Measurements from ENCODE around the gene EMC10.
"Not testable (repeated sequence)": the region's sequence is repeated elsewhere in the genome, so short reads cannot be mapped to it uniquely, and the experiment has no call there.

The EMC10 gene

DNA sequence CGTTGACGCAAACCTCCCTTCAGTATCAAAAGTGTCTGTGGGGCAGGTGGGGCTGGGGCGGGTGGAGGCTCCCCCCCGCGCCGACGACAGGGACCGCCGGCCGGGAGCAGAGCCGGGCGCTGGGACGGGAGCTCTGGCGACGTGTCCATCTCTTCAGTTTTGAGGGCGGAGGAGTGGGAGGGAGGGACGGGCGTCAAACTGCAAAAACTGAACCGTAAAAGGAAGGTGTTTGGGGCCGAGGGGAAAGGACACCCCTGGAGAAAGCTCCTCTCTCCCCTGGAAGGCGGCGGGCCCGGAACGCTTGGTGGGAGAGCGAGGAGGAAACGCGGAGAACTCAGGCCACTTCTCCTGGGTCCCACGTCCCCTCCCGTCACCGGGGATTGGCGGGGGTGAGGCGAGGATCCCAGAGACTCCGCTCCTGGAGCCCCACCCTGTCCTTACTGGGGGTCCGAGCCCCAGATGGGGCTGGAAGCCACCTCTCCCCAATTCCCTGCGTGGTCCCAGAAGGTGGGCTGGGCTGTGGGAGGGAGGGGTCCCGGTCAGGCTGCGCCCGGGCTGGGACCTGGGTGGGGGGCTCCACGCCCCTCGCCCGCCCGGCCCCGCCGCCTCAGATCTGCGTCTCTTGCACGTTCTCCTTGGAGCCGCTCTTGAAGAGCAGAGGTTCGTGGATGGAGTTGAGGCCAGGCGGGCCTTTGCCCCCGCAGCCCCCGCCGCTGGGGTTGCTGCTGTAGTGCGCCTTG lies 40.8 kb downstream of the EMC10 start:
- no peak for DNase-seq

DNA sequence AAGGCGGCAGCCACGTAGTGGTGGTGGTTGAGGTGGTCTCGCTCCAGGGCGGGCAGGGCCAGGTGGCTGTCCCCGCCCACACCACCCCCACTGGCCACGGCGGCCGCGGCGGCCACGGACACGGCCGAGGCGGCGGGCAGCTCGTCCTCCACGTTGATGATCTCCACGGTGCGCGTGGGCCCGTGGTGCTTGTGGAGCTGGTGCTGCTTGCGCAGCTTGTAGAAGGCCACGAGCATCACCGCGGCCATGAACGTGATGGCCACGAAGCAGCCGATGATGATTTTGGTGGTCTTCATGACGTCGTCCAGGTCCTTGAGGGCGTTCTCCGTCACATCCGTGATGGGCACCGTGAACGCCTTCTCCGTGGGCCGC lies 41.4 kb downstream of the EMC10 start:
- no peak for DNase-seq

DNA sequence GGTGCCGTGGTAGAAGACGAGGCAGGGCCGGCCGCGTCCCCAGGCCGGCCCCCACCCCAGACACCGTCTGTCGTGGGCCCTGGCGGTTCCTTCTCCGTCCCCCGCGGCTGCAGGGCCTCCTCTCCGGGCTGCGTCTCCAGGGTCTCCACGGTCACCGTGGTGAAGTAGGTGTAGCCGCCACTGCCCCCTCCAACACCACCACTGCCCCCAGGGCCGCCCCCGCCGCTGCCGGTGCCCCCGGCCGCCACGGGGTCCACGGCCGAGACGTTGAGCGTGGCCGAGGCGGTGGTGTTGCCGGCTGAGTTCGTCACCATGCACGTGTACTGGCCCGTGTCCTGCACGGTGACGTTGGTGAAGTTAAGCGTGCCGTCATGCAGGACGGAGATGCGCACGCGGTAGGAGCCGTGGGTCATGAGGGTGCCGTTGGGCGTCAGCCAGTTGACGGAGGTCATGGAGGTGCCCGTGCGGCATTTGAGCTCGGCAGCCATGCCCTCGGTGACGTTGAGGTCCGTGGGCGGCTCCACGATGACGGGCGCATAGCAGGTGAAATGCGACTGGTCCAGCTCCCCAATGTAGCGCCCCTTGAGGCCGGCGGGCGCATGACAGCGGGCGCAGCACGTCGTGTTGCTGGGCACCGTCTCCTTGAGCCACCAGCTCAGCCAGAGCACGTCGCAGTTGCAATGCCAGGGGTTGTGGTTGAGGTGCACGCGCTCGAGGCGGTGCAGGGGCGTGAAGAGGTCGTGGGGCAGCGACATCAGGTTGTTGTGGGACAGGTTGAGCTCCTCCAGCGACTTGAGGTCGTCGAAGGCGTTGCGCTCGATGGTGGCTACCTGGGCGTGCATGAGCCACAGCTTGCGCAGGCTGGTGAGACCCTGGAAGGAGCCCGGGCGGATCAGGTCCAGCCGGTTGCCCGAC lies 42.0 kb downstream of the EMC10 start:
- no peak for DNase-seq

DNA sequence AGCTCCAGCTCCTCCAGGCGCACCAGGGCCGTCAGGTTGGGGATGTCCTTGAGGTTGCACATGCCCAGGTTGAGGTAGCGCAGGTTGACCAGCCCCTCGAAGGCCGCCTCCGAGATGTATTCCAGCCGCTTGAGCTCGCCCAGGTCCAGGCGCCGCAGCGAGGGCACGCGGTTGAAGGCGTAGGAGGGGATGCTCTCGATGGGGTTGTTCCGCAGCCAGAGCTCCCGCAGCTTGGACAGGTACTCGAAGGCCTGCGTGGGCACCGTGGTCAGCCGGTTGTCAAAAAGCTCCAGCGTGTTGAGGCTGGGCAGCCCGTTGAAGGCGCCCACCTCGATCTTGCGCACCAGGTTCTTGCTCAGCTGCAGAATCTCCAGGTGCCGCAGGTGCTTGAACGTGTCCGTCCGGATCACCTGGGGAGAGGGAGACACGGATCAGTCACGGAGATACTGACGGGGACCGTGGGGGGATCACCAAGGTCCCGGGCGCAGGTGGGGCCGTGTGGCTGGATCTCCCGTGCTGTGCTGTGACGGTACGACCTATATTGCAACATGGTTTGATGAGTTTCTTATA lies 42.8 kb downstream of the EMC10 start:
- DNase-seq: no peak

DNA sequence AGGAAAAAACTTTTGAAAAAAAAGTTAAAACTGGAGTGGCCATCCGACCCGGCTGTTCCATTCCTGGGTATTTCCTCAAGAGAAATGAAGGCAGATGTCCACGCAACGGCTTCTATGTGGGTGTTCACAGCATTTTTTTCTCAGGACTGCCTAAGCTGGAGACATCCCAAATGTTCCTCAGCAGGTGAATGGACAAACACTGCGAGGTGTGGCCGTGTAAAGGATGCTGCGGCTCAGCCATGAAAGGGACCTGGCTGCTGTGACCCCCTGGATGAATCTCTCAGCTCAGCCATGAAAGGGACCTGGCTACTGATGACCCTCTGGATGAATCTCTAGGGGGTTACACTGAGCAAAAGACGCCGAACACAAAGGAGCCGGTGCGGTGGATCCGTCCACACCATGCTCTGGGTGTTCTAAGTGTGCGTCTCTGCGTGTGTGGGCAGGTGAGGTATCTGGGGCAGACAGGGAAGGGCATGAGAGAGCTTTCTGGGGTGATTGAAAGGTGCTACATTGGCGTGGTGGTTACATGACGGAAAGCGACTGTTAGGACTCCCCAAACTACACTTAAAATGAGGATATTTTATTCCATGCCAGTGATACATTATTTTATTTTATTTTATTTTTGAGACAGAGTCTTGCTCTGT lies 44.6 kb downstream of the EMC10 start:
- no peak for DNase-seq

DNA sequence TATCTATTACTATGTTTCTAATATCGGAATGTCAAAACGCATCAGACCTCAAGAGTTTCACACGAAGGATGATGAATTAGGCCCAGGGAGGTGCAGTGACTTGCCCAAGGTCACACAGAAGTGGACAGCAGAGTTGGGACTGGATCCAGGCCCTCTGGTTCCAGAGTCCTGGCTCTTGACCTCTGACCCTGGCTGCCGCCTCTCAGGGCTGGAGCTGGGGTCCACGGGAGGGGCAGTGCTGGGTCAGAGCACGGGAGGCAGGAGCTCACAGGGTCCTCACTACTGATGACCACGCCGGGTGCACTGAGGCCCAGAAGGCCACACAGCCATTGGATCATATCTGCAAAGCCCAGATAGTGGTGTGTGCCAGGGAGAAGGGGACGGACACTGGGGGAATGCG lies 46.6 kb downstream of the EMC10 start:
- no peak for DNase-seq

DNA sequence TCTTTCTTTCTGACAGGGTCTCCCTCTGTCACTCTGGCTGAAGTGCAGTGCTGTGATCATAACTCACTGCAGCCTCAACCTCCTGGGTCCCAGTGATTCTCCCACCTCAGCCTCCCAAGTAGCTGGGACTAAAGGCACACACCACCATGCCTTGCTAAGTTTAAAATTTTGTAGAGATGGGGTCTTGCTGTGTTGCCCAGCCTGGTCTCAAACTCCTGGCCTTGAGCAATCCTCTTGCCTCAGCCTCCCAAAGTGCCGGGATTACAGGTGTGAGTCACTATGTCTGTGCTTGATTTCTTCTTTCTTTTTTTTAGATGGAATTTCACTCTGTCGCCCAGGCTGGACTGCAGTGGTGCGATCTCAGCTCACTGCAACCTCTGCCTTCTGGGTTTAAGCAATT lies 51.7 kb downstream of the EMC10 start:
- DNase-seq: not testable (repeated sequence)

DNA sequence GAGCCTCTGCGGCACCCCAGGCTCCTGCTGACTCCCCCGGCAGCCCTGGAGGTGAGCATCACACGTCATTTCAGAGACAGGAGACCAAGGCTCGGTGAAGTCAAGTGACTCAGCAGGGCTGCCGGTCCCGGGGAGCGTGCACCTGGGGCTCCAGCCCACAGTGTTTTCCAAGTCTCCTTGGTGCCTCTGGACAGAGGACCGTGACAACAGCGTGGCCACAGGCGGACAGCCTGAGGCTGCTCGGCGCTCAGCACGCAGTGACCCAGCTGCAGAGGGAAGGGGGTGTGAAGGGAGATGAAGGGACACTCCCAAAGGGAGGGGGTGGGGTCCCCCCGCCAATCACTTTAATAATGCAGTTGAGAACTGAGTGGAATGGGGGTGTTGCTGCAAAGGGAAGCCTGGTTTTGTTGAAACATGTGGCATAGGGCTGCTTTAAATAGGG lies 54.9 kb downstream of the EMC10 start:
- DNase-seq: no peak

DNA sequence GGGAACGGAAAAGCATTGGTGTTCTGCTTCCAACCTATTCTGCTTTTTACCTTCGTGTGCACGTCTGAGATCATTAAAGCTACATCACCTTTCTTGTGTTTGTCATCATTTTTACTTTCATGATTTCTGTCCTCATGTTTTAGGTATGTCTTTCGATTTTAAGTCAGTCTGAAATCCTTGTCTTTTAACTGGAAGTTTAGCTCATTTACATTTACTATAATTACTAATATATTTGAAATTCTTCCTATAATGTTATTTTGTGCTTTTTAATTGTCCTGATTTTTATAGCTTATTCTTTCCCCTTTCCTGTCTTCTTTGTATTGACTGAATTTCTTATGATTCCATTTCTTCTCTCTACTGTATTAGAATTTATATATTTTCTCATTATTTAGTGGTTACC lies 56.6 kb downstream of the EMC10 start:
- no peak for DNase-seq

DNA sequence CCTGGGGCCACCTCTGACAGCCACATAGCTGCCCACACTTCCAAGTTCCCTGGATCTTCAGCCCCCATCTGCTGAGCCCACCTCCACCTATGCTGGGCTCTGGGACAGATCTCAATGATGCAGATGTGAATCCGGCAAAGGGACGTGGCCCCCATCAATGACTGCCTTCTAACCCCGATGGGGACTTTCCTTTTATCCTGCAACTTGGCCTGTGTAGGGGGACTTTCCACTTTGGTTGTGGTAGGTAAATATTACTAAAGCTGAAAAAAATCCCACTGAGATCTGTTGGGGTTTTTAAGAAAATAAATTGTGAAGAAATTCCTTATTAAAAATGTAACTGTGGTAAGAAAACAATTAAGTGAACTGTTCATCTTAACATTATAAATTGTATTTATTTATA lies 58.2 kb downstream of the EMC10 start:
- DNase-seq: no peak

DNA sequence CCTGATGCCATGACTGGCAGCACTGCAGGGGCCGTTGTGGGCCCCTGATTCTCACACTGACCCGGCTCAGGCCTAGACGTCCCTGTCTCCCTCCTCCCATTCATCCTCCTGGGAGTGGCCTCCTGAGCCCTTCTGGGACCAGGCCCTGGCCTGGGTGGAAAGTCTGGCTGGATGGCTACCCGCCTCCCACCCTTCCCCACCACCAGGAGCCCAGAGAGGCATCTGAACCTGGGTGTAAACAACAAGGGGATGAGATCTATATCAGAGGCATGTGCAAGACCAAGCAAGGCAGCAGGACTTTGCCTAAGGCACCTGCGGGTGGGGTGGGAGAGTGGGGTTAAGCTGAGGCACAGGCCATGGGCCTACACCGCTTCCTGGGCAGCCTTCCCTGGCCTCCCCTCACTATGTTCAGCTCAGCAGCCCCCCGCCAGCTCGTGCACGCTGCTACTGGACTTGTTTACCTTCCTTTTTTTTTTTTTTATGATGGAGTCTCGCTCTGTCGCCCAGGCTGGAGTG lies 59.4 kb downstream of the EMC10 start:
- no peak for DNase-seq

DNA sequence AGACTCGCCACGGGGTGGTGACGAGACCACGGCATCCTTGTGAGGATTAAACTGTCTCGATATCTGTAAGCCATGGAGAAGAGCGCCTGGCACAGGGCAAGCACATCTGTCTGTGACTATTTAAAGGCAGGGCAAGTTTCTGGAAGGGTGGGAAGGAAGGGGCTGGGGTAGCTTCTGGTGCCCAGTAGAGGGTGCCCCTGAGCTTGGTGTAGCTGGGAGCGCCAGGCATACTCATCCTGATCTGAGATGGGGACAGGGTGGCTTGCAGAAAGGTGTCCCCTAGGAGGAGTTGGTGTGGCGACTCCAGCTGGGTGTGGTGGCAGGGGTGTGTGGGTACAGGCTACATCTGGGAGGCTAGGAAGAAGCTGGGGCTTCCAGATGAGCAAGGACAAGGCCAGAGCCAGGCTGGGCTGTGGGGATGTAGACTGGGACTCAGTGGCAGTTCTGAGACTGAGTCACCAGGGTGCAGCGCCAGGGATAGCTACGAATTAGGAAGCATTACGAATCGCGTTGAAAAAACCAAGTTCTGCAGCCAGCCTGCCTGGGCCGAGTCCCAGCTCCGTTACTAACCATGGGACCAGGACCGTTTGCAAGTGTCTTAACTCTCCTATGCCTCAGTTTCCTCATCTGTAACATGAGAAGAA lies 60.5 kb downstream of the EMC10 start:
- DNase-seq: no peak

DNA sequence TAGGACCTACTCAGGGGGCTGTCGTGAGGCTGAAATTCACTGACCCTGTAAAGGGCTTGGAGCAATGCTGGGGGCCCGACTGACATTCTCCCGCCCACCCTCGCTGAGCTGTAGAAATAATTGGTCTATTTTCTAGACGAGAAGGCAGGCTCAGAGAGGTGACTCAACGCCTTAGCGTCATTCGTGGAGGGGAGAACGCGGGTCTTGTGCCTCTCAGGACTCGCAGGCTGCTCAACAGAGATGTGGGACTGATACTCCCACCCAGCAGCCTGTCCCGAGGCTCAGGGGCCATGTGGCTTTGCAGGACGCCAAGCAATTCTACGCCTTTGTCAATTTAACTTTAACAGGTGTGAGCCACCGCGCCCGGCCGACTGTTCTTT lies 61.0 kb downstream of the EMC10 start:
- DNase-seq: no peak

DNA sequence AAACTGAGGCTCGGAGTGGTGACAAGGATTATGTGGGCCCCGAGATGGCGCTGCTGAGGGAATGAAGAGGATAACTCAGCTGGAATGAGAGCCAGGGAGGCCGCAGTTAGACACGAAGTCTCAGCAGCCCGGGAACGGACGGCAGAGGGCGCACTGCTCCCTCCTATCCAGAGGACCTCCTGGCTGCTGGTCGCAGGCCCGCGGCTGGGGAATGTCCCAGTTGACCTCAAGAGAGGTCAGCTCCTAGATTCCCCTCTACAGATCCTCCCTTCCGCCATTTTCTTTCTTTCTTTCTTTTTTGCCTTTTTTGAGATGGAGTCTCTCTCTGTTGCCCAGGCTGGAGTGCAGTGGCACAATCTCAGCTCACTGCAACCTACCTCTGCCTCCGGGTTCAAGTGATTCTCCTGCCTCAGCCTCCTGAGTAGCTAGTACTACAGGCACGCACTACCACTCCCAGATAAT lies 61.5 kb downstream of the EMC10 start:
- peak; percentile 89 for DNase-seq

Measured in activated CD8-positive, alpha-beta memory T cell treated with anti-CD3 and anti-CD28 coated beads, Interleukin-2, amount 50 U/mL, for 48 hours (primary cell).